22Rv1 (cell line): ENCODE measurements around the gene FAM83G.

ENCODE experiments used
- CTCF ChIP-seq: fragments of 450-650 bp; IDR thresholded peaks from 2 replicates; pipeline ENCODE4 v1.5.1; 2017; ENCODE audit warnings: mild to moderate bottlenecking
- ZFX ChIP-seq: fragments of 450-650 bp; IDR thresholded peaks from 2 replicates; pipeline ENCODE4 v1.6.1; 2017; ENCODE audit warnings: antibody characterized with exemption, borderline replicate concordance

GRCh38 chr17:18921912-18922451 is 82.6 kb downstream of the FAM83G start:
- TF ChIP-seq CTCF (no peak), ZFX (no peak)
